IPS-18a (cell line): ENCODE measurements around the gene ADAMTS17.

Experiments used
- H3K27ac ChIP-seq: one replicate; pipeline ENCODE4 v1.5.1; 2013; ENCODE audit warnings: low read length
- H3K27me3 ChIP-seq: one replicate; pipeline ENCODE4 v1.6.1; 2013; ENCODE audit warnings: mild to moderate bottlenecking, low read length; ENCODE audit not compliant: control insufficient read depth, insufficient read depth
- H3K36me3 ChIP-seq: one replicate; pipeline ENCODE4 v1.6.1; 2013; ENCODE audit warnings: low read depth, low read length; ENCODE audit not compliant: control insufficient read depth
- H3K4me1 ChIP-seq: one replicate; pipeline ENCODE4 v1.6.1; 2013; ENCODE audit warnings: low read depth, low read length; ENCODE audit not compliant: control insufficient read depth
- H3K4me3 ChIP-seq: one replicate; pipeline ENCODE4 v1.5.1; 2013; ENCODE audit warnings: low read length
- H3K9ac ChIP-seq: one replicate; pipeline ENCODE4 v1.6.1; 2013; ENCODE audit warnings: mild to moderate bottlenecking, low read length, moderate library complexity
- H3K9me3 ChIP-seq: one replicate; pipeline ENCODE4 v1.6.1; 2013; ENCODE audit warnings: low read depth, low read length; ENCODE audit not compliant: control insufficient read depth

The ADAMTS17 gene

DNA sequence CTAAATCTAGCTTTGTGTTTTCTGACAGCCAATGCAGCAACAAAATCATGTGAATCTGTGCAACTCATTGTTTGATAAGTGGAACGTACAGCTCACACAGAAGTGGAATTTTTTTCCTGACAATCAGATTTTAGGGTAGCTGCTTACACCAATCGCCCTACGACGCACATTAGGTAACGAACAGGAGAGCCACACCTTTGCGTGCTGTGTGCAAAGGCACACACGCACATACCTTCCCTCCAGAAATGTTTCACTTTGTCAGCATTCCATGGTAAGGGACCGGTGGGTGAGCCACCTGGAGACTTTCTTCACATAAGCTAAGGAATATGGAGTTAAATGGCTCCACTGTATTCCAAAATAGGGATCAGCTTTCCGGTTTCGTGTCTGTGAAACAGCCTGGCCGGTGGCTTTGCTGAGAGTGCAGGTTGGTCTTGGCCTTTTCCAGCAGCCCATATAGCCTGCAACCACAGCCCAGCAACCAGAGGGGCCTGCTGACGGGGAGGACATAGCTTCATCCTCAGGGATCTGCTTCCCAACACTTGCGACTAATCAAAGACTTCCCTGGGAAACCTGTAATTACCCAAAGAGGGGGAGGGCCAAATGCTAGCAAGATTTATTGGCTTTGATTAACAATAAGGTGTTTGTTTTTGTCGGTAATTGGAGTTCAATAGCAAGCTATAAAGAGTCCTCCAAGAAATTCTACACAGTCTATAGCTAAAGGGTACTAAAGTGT, 145.3 kb downstream of the ADAMTS17 start:
- Histone ChIP-seq H3K36me3 (no peaks in the 10 kb centered on the region), H3K27ac (no peak overlapping the region), H3K4me1 (peaks cover 2% of the 10 kb centered on the region), H3K27me3 (no peaks in the 10 kb centered on the region), H3K9me3 (no peaks in the 10 kb centered on the region), H3K9ac (no peak overlapping the region), H3K4me3 (no peak overlapping the region)

DNA sequence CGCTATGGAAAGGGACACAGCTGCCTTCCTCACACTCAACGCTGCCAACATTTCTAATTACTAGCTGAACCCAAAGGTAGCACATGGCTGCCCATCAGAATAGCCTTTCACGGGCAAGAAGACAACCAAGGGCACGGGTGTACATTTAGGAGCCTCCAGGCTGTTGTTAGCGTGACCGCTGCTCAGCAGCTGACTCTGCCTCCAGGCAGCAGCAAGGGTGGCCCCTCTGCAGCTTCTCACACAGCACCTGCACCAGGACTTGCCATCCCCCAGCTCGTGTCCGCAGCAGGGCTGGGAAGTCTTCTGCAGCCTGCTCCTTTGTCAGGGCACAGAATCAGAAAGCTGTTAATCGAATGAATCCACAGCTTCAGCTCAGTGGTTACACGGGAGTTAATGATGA, 146.8 kb downstream of the ADAMTS17 start:
- Histone ChIP-seq H3K9ac (no peak overlapping the region), H3K4me3 (no peak overlapping the region), H3K36me3 (no peaks in the 10 kb centered on the region)

DNA sequence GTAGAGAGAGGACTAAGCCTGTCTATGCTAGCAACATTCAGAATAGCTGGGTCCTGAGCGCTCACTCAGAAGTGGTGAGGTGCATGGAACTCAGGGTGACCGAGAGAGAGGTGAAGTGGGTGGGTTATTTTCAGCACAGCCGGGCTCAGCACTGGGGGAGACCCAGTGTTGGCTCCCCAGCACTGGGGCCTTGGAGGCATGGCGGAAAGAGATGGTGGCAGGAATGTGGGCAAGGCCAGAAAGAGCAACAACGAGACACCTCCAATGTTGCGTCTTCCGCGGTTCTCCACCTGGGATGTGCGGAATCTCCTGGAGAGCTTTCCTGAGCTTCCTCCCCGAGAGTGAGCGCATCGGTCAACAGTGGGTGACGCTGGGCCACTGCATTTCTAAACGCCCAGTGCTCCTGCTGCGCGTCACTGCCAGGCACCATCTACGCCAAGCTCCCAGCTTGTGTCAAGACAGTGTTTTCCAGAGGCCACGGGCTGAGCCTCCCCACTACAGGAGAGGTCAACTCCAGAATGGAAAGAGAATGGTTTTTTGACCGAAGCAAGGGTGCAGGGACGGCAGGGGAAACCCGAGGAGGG, 148.4 kb downstream of the ADAMTS17 start:
- Histone ChIP-seq H3K4me1 (peaks cover 11% of the 10 kb centered on the region), H3K27me3 (no peaks in the 10 kb centered on the region), H3K36me3 (no peaks in the 10 kb centered on the region), H3K27ac (no peak overlapping the region), H3K4me3 (no peak overlapping the region), H3K9ac (no peak overlapping the region), H3K9me3 (no peaks in the 10 kb centered on the region)

More for the DNA sequence above, 146.8 kb downstream of the ADAMTS17 start:
- Histone ChIP-seq H3K27ac (no peak overlapping the region), H3K9me3 (no peaks in the 10 kb centered on the region), H3K27me3 (no peaks in the 10 kb centered on the region), H3K4me1 (peaks cover 11% of the 10 kb centered on the region)

DNA sequence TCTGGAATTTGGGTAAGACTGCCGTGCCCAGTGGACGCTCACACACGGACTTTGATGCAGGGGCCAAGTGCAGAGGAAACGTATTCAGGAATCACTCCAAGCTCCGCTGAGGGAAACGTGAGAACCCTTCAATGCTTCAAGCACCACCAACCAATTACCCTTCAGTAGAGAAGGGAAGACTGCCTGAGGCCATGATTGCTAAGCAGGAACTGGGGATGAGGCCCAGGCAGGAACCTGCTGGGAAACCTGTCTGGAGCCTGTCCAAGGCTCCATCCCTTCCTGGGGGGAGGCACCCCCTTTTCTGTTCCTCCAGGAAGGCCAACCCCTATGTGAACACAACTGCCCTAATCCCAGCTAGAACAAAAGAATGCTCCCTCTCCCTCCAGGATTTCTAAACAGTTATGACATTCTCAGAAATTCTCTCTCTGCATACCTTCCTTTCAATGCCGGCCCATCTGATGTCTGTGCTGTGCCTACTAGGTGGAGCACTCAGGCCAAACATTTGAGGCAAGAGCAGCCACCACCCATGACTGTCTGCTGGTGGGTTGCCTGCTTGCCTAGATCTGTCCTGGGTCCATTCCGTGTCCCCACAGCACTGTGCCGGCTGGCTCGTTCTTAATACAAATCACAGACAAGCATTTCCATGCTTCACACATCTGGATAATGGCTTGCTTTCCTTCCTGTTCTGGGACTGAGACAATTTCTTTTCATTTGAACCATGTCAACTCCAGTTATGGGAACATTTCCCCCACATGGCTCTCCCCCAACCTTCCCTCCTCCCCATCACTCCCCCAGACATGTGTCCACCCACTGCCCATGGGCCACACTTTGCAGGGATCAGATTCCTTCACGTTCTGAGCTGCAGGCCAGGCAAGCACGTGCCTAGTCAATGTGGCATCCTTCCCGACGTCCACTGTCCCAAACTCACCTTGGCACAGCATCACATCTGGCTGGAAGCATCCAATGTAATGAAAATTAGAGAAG, 149.4 kb downstream of the ADAMTS17 start:
- no peak overlapping the region for H3K9ac ChIP-seq
- peaks cover 11% of the 10 kb centered on the region for H3K4me1 ChIP-seq
- H3K9me3 ChIP-seq: no peaks in the 10 kb centered on the region
- no peaks in the 10 kb centered on the region for H3K27me3 ChIP-seq
- no peak overlapping the region for H3K4me3 ChIP-seq
- no peaks in the 10 kb centered on the region for H3K36me3 ChIP-seq
- H3K27ac ChIP-seq: no peak overlapping the region

DNA sequence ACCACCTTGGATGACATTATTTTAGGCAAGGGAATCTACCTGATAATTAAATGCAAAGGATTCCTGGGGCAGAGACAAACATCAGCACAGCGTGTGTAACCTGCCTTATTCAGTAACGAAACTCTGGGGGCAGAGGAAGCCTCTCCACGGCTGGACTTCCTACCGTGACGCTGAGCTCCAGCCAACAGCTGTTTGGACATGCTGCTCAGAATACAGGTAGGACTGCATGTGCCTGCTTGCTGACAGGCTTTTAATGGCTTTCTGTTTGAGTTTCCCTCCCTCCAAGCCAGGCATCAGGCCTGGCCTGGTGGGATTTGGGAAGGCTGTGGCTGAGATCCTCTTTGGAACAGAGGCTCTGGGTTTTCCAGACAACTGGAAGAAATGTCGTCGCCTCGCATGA, 150.6 kb downstream of the ADAMTS17 start:
- no peaks in the 10 kb centered on the region for H3K36me3 ChIP-seq
- H3K4me3 ChIP-seq: no peak overlapping the region
- peaks cover 11% of the 10 kb centered on the region for H3K4me1 ChIP-seq
- no peaks in the 10 kb centered on the region for H3K9me3 ChIP-seq
- H3K27ac ChIP-seq: no peak overlapping the region
- H3K9ac ChIP-seq: no peak overlapping the region
- no peaks in the 10 kb centered on the region for H3K27me3 ChIP-seq

DNA sequence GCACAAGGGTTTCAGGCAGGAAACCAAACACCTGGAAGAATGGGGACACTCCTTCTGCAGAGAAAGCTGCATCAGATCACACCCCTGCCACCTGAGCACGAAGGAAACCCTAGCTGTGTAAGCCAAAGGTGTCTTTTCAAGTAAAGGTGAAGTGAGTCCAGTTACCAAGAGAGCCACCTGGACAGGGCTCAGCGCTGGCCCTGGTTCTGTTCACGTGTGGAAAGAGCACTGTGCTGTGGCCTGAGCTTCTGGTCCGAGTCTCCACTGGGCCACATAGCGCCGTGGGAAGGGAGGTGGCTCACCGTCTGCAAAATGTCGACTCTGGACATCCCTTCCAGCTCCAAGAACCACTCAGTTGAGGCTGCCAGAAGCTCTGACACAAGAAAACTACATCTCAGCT, 151.1 kb downstream of the ADAMTS17 start:
- Histone ChIP-seq H3K36me3 (no peaks in the 10 kb centered on the region), H3K9ac (no peak overlapping the region), H3K4me3 (no peak overlapping the region), H3K9me3 (no peaks in the 10 kb centered on the region), H3K27me3 (no peaks in the 10 kb centered on the region), H3K4me1 (peaks cover 11% of the 10 kb centered on the region), H3K27ac (no peak overlapping the region)

DNA sequence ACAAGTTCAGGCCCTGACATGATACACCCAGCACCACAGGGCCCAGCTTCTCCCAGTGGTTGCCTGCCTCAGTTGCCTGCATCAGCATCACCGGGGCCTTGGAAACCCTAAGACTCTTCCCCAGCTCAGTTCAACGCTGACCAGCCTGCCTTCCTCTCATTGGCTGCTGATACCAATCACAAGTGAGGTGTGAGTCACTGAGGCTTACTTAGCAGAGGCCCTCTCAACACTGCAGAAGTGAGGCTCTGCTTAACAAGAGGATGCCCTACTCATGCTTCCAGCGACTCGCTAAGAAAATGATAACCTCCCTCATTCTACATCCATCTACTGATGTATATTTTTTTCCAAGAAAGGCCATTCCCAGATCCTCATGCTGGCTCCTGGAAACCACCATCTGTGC, 151.9 kb downstream of the ADAMTS17 start:
- H3K4me1 ChIP-seq: peaks cover 11% of the 10 kb centered on the region
- H3K4me3 ChIP-seq: no peak overlapping the region
- no peak overlapping the region for H3K27ac ChIP-seq
- no peaks in the 10 kb centered on the region for H3K36me3 ChIP-seq
- H3K9me3 ChIP-seq: no peaks in the 10 kb centered on the region
- H3K27me3 ChIP-seq: no peaks in the 10 kb centered on the region
- H3K9ac ChIP-seq: no peak overlapping the region

DNA sequence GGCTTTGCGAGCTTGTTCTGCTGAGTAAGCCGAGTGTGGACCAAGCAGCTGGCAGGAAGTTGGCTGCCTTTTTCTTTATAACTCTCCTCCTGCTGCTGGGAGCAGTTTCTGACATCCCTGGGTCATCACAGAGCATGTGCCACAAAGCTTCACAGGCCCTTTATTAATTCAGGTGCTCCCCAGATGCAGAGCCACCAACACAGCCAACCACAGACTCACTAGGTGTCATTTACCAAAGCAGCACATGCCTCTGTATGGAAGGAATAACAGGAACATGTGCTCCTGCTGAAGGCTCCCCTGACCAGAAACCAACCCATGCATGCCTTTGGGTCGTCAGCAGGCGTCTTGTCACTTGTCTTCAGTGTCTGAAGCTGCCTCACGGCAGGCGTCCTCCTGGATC, 152.5 kb downstream of the ADAMTS17 start:
- Histone ChIP-seq H3K4me1 (peaks cover 11% of the 10 kb centered on the region), H3K27me3 (no peaks in the 10 kb centered on the region), H3K9ac (no peak overlapping the region), H3K36me3 (no peaks in the 10 kb centered on the region), H3K9me3 (no peaks in the 10 kb centered on the region), H3K27ac (no peak overlapping the region), H3K4me3 (no peak overlapping the region)

DNA sequence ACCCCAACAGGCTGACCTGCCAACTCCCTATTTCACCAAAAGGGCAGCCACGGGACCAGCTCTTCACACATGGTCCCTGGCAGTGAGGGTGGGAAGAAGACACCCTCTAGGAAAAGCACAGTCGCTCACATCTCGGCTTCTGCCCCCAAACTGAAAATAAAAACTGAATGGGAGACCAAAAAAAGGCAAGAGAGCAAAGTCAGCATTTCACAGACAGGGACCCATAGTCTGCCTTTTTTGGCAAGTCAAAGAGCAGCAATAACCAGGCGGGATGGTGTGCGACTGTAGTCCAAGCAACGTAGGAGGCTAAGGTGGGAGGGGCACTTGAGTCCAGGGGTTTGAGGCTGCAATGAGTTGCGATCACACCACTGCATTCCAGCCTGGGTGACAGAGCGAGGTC, 154.1 kb downstream of the ADAMTS17 start:
- Histone ChIP-seq H3K27me3 (no peaks in the 10 kb centered on the region), H3K36me3 (no peaks in the 10 kb centered on the region), H3K27ac (no peak overlapping the region), H3K9ac (no peak overlapping the region), H3K4me1 (peaks cover 11% of the 10 kb centered on the region), H3K9me3 (no peaks in the 10 kb centered on the region), H3K4me3 (no peak overlapping the region)

DNA sequence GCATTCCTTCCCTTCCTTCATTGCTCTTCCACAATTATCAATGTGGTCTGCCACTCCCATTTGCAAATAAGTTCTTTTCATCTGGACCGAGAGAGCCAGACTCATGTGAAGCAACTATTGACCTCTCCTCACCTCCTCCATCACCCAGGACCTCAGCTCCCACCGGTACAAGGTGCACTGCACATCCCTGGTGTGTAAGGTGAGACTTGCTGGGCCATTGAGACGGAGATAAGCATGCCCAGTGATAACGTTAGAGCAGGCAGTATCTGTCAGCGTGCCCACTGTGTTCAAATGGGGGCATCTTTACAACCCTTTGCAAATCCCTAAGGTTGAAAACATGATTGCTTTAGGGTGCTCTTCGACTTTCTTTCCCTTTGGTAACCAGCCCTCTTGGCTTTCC, 154.8 kb downstream of the ADAMTS17 start:
- Histone ChIP-seq H3K27me3 (no peaks in the 10 kb centered on the region), H3K9me3 (no peaks in the 10 kb centered on the region), H3K9ac (no peak overlapping the region), H3K4me3 (no peak overlapping the region), H3K36me3 (no peaks in the 10 kb centered on the region), H3K27ac (no peak overlapping the region), H3K4me1 (peaks cover 11% of the 10 kb centered on the region)

DNA sequence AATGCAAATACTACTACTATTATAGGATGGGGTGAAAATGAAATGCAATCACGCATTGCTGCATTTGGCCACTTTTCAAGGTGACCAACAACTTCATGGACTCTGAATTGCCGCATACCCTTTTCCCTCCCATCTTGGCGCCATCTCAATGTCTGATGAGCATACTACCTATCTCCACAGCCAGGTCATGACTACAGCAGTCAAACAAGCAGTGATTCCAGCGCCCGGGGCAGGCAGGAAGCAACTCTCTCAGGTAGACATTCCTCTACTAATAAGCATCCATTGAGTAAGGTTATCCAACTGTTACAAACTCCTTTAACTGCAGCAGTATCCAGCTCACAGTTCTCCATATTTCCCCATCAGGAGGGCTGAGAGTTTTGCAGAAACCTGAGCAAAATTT, 155.4 kb downstream of the ADAMTS17 start:
- no peaks in the 10 kb centered on the region for H3K27me3 ChIP-seq
- no peaks in the 10 kb centered on the region for H3K9me3 ChIP-seq
- no peak overlapping the region for H3K9ac ChIP-seq
- peaks cover 8% of the 10 kb centered on the region for H3K4me1 ChIP-seq
- no peak overlapping the region for H3K4me3 ChIP-seq
- H3K27ac ChIP-seq: no peak overlapping the region
- H3K36me3 ChIP-seq: no peaks in the 10 kb centered on the region
